Epithelial cell of proximal tubule (primary cell): ENCODE results near the gene CPSF2. TPM values are rescaled to one million over a fixed set of nuclear protein-coding genes. Genes with fewer than 3 reads are reported as not detected.

ENCODE experiments used
- DNase-seq: peaks from one replicate; pipeline ENCODE4 v3.0.0-alpha.2; 2011; ENCODE audit warnings: low read depth
- H3K4me3 ChIP-seq: 2 replicates; pipeline ENCODE4 v1.5.1; 2011; ENCODE audit warnings: low read depth, mild to moderate bottlenecking, low read length
- CTCF ChIP-seq: conservative IDR thresholded peaks from 2 replicates; pipeline ENCODE4 v1.5.1; 2012; ENCODE audit warnings: low read depth, mild to moderate bottlenecking, low read length
- total RNA-seq: library from RNA; depleted of rRNA; stranded (reverse); fragments of >200 nt; gene quantifications from 2 replicates; pipeline ENCODE4 v1.2.3, GENCODE V29; 2015

Gene CPSF2
- total RNA-seq, 1 donor from 2014 or later: 35.6 TPM

GRCh38 chr14:92105073-92105892 lies 16.5 kb upstream of the CPSF2 start:
- no peak for DNase-seq
- no peak for TF ChIP-seq CTCF
- peak overlapping the region; percentile 78 for H3K4me3 ChIP-seq

- peak overlapping the region; percentile 78 for H3K4me3 ChIP-seq
- no peak for DNase-seq
- TF ChIP-seq CTCF: no peak
These were observed 16.0 kb upstream of the CPSF2 start for GRCh38 chr14:92105893-92106142.

DNA sequence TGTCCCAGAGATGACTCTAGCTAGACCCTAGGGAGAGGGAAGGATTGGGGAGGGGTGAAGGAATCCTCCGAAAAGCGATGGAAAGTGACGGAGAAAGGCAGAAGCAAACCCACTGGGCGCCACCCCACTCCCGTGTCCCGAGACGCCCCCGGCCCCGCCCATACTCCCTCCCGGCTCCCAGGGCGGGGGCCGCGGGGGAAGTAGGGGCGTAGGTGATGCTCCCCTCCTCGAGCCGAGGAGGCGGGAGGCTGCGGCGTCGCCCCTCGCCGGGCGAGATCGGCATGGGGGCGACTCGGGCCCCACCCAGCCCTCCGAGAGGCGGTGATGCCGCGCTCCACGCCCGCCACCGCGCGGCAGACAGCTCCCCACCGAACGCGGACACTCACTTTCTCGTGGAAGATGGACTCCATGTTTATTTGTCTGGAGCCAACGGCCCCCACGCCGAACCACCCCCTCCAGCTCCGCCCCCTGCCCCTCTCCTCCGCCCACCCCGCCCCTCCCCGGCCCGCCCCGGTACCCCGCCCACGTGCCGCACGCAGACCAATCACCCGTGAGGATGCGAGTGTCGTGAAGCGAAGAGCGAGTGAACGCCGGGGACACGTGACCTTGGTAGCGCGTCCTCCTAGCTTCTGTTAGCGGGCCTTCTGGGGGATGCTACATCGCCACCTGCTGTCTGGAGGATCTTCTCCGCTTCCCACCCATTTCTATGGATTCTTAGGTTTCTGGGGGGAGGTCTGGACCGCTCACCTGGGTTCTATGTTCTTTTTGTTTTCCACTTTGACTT lies 15.4 kb upstream of the CPSF2 start, which contains the start of gene ATXN3:
Gene ATXN3 (minus strand): TSS at position 440 of the 784 bp plus-strand sequence. CDS start 30 bp downstream, at position 410.
- peak; percentile 78 for DNase-seq
- TF ChIP-seq CTCF: peak; percentile 70

GRCh38 chr14:92108345-92109254 lies 13.2 kb upstream of the CPSF2 start:
- H3K4me3 ChIP-seq: no peak overlapping the region
- TF ChIP-seq CTCF: no peak
- no peak for DNase-seq

More for the DNA sequence above, 15.4 kb upstream of the CPSF2 start, which contains the start of gene ATXN3:
- peak within 1 kb of the TSS; percentile 78 for H3K4me3 ChIP-seq

- no peak overlapping the region for H3K4me3 ChIP-seq
- no peak for DNase-seq
- TF ChIP-seq CTCF: no peak
These were observed 12.3 kb upstream of the CPSF2 start for GRCh38 chr14:92109490-92109889.

GRCh38 chr14:92121207-92121669 lies 531 bp upstream of the CPSF2 start:
- no peak for DNase-seq
- H3K4me3 ChIP-seq: peak overlapping the region; percentile 96
- TF ChIP-seq CTCF: no peak
